ENCODE data around the gene TEX2.
"Not testable (repeated sequence)": the region's sequence is repeated elsewhere in the genome, so short reads cannot be mapped to it uniquely, and the experiment has no call there.

TEX2 gene

GRCh38 chr17:64180089-64181073, 82.7 kb downstream of the TEX2 start:
- DNase-seq, result no peak

GRCh38 chr17:64179024-64179423, 84.0 kb downstream of the TEX2 start:
- DNase-seq, result not testable (repeated sequence)

GRCh38 chr17:64178011-64178825, 84.8 kb downstream of the TEX2 start:
- DNase-seq, result no peak

GRCh38 chr17:64177311-64178010, 85.6 kb downstream of the TEX2 start:
- DNase-seq, result no peak

- DNase-seq, result no peak
These were observed 86.5 kb downstream of the TEX2 start for GRCh38 chr17:64176556-64176955.

GRCh38 chr17:64174686-64175456, 88.2 kb downstream of the TEX2 start:
- DNase-seq, result no peak

- DNase-seq, result no peak
These were observed 89.4 kb downstream of the TEX2 start for GRCh38 chr17:64173646-64174045.

- DNase-seq, result no peak
These were observed 90.5 kb downstream of the TEX2 start for GRCh38 chr17:64172510-64172909.

GRCh38 chr17:64171041-64171440, 92.0 kb downstream of the TEX2 start:
- no peak for DNase-seq

GRCh38 chr17:64170286-64170685, 92.8 kb downstream of the TEX2 start:
- DNase-seq, result no peak

GRCh38 chr17:64167666-64168065, 95.4 kb downstream of the TEX2 start:
- not testable (repeated sequence) for DNase-seq

GRCh38 chr17:64166876-64167275, 96.2 kb downstream of the TEX2 start:
- no peak for DNase-seq

- no peak for DNase-seq
These were observed 97.7 kb downstream of the TEX2 start for GRCh38 chr17:64165347-64165746.

- DNase-seq, result no peak
These were observed 98.3 kb downstream of the TEX2 start for GRCh38 chr17:64164596-64165285.

- no peak for DNase-seq
These were observed 99.6 kb downstream of the TEX2 start for GRCh38 chr17:64163468-64163867.

GRCh38 chr17:64162554-64162953, 100.5 kb downstream of the TEX2 start:
- no peak for DNase-seq

GRCh38 chr17:64161380-64162176, 101.5 kb downstream of the TEX2 start:
- DNase-seq, result no peak

GRCh38 chr17:64160378-64160777, 102.7 kb downstream of the TEX2 start:
- no peak for DNase-seq

- no peak for DNase-seq
These were observed 104.0 kb downstream of the TEX2 start for GRCh38 chr17:64158831-64159590.

- DNase-seq, result no peak
These were observed 104.7 kb downstream of the TEX2 start for GRCh38 chr17:64158406-64158805.

All from KG1 (cell line).